Right renal cortex interstitium (tissue), 3 donors: Measurements from ENCODE around the gene TEDDM1. TPM values are rescaled to one million over a fixed set of nuclear protein-coding genes. Genes with fewer than 3 reads are reported as not detected.
A peak's percentile ranks its signal among the peaks of the same experiment; 100 is the strongest.
"Not testable (repeated sequence)": the region's sequence is repeated elsewhere in the genome, so short reads cannot be mapped to it uniquely, and the experiment has no call there.

Experiments
- DNase-seq, 3 donors: peaks; one replicate each; pipeline ENCODE4 v3.0.0-alpha.2; 2013; ENCODE audit warnings: low read depth in 3 of 3, low spot score in 2 of 3
- polyA plus RNA-seq, 3 donors: library from polyadenylated mRNA; unstranded; fragments of 120-200 nt; gene quantifications; one replicate each; pipeline ENCODE4 v1.2.1, GENCODE V29; 2013; ENCODE audit not compliant: insufficient read length in 3 of 3

Gene TEDDM1, protein sequence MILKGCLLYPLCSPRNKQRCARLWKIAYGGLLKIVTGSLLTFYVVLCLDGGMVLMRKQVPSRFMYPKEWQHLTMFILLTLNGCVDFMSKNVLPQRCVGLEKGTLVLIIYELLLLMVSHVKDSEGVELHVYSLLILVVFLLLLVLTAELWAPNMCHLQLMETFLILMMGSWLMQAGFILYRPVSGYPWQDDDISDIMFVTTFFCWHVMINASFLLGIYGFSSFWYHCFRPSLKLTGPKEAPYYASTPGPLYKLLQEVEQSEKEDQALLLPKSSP
- polyA plus RNA-seq, result under 1 TPM in 2 of 3 donors, not detected in 1; 0.08 to 0.11 TPM

DNA sequence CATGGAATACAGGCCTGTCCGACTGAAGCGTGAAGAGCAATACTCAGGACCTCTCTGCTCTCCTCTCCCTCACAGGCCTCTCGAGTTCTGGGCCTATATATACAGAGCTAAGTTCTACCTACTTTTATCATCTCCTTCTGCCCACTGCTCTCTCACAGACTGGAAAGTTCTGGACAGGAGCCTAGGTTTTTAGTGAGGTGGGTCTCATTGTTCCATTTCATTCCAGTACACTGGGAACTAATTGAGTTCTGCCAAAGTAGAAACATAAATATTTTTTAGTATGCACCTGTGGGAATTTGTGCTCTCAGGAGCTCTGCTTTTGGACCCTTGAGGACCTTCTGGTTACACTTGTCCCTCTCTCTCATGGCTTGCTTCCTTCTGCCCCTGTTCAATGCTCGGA is at the start of gene TEDDM1:
TSS of gene TEDDM1 (minus strand) at position 101 of the 400 bp plus-strand sequence. CDS start 182 bp downstream, outside the sequence.
- DNase-seq, result no peak

DNA sequence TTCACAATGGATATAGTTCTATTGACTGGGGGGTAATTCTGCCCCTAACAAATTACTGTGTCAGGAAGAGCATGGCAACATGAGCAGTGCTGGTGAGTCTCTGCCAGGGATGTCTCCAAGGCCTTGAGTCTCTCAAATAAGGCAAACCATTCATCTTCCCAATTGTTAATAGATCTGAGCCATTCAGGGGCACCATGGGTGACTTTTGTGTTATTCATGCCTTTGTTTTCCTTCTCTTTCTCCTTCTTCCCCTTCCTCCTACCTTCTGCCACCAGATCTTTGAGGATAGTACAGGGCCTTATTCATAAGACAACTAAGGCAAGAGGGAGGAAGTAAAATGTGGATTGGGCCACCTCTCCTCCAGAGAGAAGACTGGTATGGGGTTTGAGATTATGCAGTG is 49.6 kb upstream of the TEDDM1 start, which contains the start of gene RGSL1:
TSS of gene RGSL1 (plus strand) at position 60 of the 400 bp plus-strand sequence. CDS start at position 80, 20 bp downstream.
- no peak for DNase-seq

DNA sequence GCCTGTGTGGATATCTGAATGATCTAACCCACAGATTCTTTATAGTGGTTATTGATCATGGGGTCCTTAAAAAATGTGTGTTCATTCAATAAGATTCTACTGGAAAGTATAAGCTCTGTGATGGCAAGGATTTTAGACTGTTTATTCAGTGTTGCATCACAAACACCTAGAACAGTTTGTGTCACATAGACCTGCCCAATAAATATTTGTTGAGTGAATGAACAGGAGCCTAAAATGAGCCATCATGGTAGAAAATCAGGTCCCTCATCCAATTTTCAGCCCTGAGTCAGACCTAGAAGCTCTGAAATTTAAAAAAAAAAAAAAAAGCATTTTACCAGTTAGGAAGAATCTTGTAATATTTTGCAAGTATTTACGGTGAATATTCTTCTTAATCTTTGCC is 47.2 kb upstream of the TEDDM1 start:
- DNase-seq, result no peak

DNA sequence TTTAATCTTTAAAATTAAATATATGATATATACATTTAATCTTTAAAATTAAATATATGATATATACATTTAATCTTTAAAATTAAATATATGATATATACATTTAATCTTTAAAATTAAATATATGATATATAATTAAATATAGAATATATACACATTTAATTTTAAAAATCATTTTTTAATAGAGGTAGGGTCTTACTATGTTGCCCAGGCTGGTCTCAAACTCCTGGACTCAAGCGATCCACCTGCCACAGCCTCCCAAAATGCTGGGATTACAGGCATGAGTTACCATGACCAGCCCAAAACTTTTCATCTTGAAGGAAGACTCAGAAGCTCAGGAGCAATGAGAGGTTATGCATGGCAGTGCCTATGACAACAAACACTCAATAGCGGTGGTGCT is 46.7 kb upstream of the TEDDM1 start:
- DNase-seq, result not testable (repeated sequence)

DNA sequence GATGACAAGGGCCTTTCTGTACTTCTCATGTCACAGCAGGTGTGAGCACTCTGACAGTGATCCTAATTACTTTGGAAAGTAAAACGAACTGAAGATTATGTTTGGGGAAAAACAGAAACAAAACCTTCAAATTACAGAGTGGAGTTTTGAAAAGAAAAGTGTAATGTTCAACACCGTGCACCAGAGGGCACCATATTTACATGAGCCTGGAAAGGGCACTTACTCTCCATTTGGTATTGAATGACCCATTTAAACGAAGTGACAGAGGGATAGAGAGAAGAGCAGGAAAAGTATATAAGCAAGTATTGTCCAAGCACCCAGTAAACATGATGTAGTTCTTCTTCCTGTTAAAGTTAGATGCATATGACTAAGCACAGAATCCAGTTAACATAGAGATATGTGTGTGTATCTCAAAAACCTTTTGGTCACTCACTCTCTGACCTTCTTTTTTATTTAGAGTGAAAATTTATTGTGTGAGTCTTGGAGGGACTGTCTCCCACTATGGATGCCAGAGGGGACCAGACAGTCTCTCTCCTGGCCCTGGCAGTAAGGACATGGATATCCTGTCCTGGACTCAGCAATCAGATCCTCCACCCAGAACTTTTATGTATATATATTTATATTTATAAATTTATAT is 45.7 kb upstream of the TEDDM1 start:
- peak in 1 of 3 donors; percentile 18 for DNase-seq

DNA sequence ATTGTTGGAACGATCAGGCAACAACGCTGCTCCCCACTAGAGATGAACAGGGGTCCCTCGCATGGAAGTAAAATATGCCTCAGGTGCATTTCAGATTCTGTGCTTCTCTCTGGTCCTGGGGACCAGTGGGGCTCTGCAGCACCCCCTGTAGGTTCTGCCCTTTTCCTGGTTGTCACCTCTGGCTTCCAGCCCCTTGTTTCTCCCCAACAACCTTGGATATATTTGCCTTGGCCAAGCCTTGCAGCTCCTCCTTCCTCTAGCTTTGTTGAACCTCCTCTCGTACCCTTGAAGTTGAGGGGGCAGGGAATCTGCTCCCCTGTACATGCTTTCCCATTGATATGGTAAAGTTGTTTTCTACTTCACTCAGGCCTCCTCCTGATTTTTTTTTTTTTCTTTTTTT is 44.0 kb upstream of the TEDDM1 start:
- DNase-seq, result no peak

DNA sequence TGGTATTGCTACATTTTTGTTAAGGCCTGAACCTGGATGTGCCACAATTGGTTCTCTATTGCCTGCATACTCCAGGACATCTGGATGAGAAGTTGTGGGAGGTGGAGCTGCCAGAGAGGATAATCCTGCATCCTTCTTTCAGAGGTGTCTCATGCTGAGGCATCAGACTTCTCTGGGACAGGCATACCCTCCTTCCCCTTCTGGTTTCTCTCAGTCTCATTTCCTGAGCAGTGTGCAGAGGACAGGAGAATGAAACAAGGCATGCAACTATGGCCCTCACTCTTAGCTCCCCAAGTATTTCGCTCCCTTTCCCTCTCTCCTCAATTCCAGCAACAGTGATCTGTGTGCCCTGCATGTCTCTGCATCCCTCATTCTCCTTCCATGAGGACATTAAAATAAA is 41.9 kb upstream of the TEDDM1 start:
- DNase-seq, result no peak

DNA sequence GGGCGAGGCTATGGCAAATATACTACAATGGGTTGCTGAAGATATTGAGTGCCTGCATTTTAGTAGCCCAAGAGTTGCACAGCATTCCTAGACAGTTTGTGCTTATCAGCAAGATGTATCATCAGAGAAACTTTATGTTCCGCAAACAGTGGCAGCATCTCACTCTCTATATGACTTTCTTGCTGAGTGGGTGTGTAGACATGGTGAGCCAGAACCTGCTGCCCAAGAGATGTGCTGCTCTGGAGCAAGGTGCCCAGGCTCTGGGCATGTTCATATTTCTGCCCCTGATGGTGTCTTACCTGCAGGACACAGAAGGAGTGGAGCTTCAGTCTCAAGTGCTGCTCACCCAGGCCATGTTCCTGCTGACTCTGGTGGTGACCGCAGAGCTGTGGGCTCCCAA is 41.3 kb upstream of the TEDDM1 start:
- no peak for DNase-seq

DNA sequence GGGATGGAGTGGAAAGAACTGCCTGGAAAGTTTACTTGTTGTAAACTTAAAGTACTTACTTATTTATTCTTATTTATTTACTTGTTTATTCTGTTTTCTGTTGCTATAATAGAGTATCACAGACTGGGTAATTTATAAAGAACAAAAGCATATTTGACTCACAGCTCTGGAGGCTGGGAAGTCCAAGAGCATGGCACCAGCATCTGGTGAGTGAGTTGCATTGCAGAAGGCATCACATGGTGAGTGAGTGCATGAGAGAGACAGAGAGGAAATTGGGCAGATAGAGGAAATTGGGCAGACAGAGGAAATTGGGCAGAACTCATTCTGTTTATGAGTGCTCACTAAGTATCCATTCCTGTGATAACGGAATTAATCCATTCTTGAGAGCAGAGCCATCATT is 37.9 kb upstream of the TEDDM1 start:
- no peak for DNase-seq

DNA sequence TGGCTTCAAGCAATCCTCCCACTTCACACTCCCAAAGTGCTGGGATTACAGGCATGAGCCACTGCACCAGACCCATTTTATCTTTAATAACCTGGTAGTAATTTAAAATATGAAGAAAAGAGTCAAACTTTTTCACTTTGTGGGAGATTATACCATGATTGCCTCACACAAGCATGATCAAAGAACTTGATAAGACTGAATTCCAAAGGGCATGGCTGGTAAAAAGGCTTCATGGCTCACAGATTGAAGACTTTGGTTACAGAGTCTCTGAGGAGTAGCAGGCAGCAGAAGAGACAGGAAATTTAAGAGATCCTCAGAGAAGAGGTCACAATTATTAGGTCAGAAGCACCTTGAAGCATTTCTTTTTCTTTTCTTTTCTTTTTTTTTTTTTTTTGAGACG is 33.1 kb upstream of the TEDDM1 start:
- no peak for DNase-seq

DNA sequence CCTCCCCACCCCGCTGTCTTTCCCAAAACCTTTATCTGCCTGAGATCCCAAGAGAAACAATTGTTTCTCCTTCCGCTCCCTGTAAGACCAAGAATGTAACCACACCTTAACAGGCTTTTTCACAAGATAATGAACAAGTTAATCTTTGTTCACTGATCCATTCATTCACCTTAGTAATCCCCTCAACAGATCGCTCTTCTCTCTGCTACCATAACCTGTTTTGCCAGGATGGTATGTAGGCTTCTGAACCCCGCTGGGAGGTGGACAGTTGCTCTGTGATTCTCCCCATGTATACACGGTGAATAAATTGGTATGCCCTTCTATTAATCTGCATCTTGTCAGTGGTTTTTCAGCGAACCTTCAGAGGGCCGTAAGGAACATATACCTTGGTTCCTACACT is 30.8 kb upstream of the TEDDM1 start:
- no peak for DNase-seq

DNA sequence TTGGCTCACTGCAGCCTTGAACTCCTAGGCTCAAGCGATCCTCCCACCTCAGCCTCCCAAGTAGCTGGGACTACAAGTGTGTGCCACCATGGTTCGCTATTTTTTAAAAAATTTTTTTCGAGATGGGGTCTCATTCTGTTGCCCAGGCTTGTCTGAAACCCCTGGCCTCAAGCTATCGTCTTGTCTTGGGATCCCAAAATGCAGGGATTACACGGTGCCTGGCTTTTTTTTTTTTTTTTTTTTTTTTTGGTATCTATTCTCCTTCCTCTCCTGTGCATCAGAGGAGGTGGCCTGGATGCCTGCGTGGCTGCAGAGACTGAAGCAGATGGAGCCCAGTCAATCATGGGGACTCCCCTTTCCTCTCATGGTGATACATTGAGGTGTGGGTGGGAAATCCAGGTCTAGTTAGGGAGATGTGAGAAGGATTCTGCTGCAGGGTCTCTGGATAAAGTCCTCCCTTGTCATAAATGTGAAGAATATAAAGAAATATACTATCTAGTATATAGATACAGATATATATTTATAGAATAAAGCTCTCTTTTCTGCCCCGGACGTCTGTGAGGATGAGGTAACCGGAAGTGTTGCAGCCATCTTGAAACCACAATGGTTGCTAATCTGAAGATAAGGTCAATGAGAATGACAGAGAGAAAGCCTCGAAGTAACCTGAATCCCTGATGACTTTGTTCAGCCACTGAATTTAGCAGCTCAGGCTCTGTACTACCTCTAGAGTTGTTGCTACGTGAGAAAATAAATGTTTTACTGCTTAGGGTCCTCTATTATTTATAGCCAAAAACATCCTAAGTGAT is 30.0 kb upstream of the TEDDM1 start:
- DNase-seq, result no peak

DNA sequence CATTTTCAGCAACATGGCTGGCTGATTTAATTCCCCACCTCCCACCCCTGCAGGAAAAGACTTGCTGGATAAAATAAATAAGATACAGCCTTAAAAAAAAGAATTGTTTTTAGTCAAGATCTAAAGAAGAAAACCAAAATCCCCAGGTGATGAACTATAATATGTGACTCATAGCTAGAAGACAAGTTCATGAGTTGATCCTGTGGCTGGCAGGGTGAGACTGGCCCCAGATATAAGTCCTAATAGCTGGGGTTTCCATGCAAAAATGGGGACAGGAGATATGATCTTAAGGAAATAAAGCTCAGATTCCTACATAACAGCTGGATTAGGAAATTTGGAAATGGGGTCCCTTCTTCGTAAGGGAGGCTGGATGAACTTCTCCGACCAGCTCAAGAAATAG is 27.6 kb upstream of the TEDDM1 start:
- no peak for DNase-seq

DNA sequence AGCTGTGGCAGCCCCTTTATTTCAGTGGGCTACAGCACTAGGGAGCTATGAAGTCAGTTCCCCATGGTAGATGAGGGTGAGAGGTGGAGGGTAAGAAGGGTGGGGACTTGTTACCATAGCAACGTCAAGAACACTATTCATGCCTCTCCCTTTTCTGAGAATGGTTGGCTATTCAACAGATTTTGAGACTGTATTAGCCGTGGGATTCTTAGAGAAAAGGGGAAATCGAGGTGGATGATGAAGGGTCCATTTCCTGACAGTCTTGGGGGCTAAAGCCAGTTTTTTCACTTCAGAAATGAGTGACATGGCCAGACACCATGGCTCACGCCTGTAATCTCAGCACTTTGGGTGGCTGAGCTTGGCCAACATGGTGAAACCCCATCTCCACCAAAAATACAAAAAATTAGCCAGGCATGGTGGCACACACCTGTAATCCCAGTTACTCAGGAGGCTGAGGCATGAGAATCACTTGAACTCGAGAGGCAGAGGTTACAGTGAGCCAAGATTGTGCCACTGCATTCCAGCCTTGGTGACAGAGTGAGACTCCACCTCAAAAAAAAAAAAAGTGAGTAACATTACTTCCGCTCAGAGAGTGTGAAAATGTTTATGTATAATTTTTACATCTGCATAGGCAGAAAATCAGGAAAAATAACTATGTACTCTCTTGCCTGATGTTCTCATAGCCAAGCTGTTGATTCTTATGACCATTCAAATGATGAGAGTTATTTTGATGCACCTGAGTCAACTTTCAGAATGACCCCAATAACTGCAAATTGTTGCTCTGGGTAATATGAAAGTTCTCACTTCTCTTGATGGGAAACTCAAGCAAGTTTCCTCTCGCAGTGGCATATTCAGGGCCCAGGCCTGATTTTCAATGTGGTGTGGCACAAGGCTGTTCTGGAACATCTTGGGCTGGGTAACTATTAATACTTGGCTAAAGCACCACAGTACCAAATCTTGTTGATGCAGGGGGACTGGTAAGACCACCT is 26.3 kb upstream of the TEDDM1 start:
- no peak for DNase-seq

DNA sequence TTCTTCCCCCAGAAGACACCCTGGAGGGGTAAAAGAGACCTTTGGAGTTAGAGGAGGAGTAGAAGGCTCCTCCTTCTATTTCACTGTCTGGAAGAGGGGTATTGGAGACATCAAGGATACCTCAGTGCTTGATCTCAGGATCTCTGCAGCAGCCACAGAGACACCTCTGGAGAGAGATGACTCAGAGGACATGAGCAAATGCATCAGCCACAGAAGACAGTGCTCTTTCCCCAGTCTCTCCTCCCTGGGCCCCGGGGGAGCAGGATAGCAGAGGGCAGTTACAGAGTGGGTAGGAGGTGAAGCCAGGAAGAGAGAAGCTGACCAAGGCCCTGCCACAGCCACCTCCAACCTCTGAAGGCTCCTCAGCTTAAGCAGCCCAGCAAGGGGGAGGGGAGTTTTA is 15.3 kb upstream of the TEDDM1 start:
- DNase-seq, result no peak

DNA sequence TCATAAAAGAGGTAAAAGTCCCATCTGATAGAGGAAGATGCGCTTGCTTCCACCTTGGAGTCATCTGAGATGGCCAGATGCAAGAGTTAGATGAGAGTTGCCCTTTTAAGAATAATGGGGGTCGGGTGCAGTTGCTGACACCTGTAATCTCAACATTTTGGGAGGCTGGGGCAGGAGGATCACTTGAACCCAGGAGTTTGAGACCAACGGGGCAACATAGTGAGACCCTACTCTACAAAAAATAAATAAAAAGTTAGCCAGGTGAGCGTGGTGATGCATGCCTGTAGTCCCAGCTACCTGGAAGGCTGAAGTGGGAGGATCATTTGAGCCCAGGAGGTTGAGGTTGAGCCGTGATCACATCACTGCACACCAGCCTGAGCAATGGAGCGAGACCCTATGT is 13.5 kb upstream of the TEDDM1 start:
- DNase-seq, result no peak

DNA sequence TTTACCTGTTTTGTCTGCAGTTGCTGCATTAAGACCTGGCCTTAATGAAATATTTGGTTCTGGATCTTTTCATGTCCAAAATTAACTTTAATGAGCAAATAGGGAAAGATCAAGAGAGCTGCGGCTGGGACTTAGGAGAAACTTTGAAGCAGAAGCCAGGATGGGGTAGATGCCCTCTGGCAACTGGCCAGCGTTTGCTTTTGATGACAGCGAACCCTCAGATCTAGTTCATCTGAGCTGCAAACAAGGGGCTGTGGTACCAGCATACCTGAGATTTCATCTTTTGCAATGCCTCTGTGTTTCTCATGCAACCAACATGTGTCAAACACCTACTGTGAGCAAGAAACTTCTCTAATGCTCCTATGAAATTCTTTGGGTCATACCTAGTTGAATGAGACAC is 13.0 kb upstream of the TEDDM1 start:
- no peak for DNase-seq

DNA sequence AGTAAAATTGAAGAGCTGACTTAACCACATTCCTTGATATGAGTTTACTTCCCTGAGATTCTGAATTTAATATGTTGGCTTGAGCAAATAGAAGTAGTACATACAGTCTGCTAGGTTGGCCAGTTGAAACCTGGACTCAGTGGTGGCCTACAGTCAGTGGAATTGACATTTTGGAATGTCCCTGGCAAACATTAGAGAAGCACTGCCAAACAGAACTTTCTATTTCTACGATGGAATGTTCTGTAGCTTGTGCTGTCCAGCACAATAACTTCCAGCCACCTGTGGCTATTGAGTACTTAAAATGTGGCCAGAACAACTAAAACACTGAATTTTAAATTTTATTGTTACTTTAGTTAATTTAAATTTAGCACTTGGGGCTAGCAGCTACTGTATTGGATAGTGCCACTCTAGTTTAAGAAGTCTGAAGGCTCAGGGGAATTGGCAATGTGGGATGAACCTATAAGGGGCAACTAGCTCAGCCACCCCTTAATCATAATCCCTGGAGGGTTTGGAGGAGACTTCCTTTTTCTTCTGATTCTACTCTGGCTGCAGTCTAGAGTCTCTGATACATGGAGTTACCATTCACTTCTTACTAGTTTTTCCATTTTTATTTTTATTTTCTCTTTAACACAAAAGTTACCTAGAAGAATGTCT is 10.3 kb upstream of the TEDDM1 start:
- DNase-seq, result no peak

DNA sequence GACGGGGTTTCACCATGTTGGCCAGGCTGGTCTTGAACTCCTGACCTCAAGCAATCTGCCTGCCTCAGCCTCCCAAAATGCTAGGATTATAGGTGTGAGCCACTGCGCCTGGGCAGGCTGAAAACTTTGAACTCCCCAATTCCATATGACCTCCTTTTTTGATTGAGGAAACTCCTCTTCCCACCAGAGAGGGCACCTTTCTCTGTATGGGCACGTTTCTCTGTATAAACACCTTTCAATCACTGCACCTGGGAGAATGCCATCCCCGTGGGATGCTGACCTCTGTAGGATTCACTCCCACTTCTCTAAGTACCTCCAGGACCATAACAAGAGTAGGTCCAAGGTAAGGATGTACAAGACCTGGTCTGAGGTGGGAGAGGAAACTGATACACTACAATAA is 9.7 kb upstream of the TEDDM1 start:
- no peak for DNase-seq
